Kidney glomerular epithelial cell (primary cell): ENCODE results near the gene PPP1R13L.
"Not testable (repeated sequence)": the region's sequence is repeated elsewhere in the genome, so short reads cannot be mapped to it uniquely, and the experiment has no call there.

Source experiments
- DNase-seq: peaks from one replicate; lab custom pipeline; 2025; lab: John Stamatoyannopoulos, UW

PPP1R13L gene

GRCh38 chr19:45432543-45432942 is 27.7 kb upstream of the PPP1R13L start:
- not testable (repeated sequence) for DNase-seq

- DNase-seq = not testable (repeated sequence)
Observed at GRCh38 chr19:45431008-45431407, 26.1 kb upstream of the PPP1R13L start.

GRCh38 chr19:45429896-45430295 is 25.0 kb upstream of the PPP1R13L start:
- DNase-seq = not testable (repeated sequence)

- no peak for DNase-seq
Observed at GRCh38 chr19:45428384-45429231, 23.7 kb upstream of the PPP1R13L start.

DNA sequence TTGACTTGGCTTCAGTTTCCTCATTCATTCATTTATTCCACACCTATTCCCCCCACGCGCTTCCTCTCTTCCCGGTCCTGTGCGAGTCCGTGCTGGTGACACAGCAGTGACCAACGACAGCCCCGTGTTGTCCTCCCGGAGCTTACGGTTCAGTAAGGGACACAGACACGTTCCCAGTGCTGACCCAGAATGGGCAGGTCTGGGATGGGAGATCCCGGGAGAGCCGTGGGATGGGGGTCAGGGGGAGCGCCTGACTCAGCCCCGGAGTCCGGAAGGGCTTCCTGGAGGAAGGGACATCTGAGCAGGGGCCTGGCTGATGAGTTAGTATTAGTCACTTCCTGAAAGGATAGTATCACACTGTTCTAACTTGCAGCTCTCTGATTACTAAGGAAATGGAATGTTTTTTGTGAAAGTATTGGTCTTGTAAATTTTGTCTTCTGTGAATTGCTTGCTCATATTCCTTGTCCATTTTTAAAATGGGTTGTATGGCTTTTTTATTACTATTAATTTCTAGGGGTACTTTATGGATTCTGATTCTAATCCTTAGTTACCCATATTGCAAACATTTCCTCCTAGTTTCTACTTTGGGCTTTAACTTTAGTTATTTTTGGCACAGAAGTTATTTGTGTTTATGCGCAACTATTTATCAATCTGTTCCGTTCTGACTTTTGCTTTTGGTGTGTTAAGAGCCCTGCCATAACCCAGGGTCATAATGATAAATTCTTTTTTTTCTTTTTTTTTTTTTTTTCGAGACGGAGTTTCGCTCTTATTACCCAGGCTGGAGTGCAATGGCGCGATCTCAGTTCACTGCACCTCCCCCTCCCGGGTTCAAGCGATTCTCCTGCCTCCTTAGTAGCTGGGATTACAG is 19.6 kb upstream of the PPP1R13L start:
- DNase-seq = peak; percentile 97

DNA sequence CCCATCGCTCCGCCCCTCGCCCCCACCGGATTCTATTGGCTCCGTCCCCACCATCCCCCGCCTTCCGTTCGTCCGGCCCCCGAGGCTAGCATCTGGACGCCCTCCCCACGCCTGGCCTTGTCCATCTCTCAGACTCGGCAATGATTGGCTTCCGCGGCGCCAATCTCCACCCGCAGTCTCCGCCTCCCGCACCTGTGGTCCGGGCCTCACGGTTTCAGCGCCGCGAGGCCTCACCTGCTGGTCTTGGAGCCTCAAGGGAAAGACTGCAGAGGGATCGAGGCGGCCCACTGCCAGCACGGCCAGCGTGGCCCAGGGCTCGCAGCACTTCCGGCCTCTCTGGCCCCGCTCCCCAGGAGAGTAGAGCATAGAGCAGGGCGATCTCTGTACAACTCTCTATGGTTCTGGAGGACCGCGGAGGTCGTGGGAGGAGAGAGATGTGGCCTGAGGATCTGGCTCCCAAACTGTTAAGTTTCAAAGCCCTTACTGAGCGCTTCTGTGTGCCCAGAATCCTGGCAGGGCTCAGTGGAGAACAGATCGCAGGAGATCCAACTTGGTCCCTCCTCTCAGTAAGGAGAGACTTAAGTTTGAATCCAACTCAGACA is 18.8 kb upstream of the PPP1R13L start, which contains the start of gene ERCC1:
ERCC1 (minus strand) TSS at position 329 of the 602 bp plus-strand sequence. CDS start 543 bp downstream, outside the sequence.
- peak; percentile 91 for DNase-seq

GRCh38 chr19:45423033-45423588 is 18.2 kb upstream of the PPP1R13L start:
- DNase-seq = no peak

- no peak for DNase-seq
Observed at GRCh38 chr19:45421947-45422498, 17.2 kb upstream of the PPP1R13L start.

DNA sequence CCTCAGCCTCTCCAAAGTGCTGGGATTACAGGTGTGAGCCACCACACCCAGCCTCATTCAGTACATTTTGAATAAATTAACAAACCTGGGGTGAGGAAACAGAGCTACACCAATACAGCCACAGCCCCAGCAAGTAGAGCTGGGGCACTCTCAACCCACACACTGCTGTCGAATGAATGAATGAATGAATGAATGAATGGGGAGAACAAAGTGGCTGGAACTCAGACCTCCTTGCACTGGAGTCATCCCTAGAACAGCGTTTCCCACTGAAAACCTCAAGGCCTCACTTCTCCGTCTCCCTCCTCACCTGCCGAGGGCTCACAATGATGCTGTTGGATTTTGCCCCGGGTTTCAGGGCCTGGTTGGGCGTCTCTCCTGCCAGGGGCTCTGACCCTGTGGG is 16.0 kb upstream of the PPP1R13L start:
- no peak for DNase-seq

- DNase-seq = no peak
Observed at GRCh38 chr19:45420356-45420755, 15.5 kb upstream of the PPP1R13L start.

- DNase-seq = no peak
Observed at GRCh38 chr19:45419895-45420294, 15.0 kb upstream of the PPP1R13L start.

DNA sequence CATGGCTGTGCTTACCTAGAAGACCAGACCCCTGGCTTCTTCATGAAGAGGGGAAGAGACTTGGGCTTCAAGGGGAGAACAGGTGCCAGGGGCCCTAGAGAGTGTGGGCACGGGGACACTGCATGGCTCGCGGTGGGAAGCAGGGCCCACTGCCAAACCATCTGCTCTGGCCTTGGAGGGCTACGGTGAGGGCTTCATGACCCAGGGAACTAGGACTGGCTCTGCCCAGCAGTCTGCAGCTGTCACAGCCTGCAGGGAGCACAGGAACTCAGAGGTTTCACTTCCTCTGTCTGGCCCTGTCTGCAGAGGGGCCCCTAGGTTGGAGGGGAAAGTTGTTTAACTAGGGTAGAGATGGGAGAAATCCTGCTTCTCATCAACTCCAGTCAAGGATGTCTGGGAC is 14.5 kb upstream of the PPP1R13L start:
- no peak for DNase-seq

DNA sequence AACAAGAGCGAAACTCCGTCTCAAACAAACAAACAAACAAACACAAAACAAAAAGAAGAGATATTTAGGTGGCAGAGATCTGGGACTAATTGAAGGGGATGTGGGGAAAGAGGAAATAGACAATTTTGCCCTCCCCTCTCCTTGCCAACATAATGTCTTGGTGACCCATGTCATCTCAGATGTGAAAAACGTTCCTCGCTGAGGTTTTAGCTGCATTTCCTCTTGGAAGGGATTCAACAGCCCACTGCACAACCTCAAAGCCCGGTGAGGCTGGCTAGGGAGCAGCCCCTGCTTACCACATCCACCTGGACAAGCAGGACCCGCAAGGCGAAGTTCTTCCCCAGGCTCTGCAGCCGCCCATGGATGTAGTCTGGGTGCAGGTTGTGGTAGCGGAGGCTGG is 13.9 kb upstream of the PPP1R13L start:
- no peak for DNase-seq

DNA sequence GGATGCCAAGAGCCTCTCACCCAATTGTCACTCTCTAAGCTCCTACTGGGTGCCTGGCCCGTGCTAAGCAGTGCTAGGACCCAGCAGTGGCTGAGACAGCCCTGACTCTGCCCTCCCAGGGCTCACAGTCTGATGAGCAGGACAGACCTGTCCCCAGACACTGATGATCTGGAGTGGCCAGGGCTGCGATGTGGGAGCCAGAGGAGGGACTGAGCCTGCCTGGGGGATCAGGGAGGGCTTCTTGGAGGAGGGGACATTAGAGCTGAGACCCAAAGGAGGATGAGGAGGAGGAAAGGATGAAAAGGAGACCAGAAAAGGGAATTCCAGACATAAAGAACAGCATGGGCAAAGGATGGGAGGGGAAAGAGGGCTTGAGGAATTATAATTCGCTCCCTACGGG is 12.3 kb upstream of the PPP1R13L start:
- DNase-seq = no peak

GRCh38 chr19:45414468-45414867 is 9.6 kb upstream of the PPP1R13L start:
- DNase-seq = no peak

- no peak for DNase-seq
Observed at GRCh38 chr19:45413497-45413896, 8.6 kb upstream of the PPP1R13L start.

GRCh38 chr19:45410330-45410729 is 5.5 kb upstream of the PPP1R13L start:
- not testable (repeated sequence) for DNase-seq

GRCh38 chr19:45409557-45409920 is 4.7 kb upstream of the PPP1R13L start:
- no peak for DNase-seq

- DNase-seq = no peak
Observed at GRCh38 chr19:45408830-45409556, 4.1 kb upstream of the PPP1R13L start.

GRCh38 chr19:45408121-45408520 is 3.3 kb upstream of the PPP1R13L start:
- DNase-seq = no peak

GRCh38 chr19:45407585-45407984 is 2.7 kb upstream of the PPP1R13L start:
- DNase-seq = not testable (repeated sequence)
